AML-193 (cell line): ENCODE results near the gene MPP2.
"Not testable (repeated sequence)": the region's sequence is repeated elsewhere in the genome, so short reads cannot be mapped to it uniquely, and the experiment has no call there.

Source experiments
- DNase-seq, 2 experiments: peaks; one replicate each; lab custom pipeline; 2025; lab: John Stamatoyannopoulos, UW

MPP2 gene

DNA sequence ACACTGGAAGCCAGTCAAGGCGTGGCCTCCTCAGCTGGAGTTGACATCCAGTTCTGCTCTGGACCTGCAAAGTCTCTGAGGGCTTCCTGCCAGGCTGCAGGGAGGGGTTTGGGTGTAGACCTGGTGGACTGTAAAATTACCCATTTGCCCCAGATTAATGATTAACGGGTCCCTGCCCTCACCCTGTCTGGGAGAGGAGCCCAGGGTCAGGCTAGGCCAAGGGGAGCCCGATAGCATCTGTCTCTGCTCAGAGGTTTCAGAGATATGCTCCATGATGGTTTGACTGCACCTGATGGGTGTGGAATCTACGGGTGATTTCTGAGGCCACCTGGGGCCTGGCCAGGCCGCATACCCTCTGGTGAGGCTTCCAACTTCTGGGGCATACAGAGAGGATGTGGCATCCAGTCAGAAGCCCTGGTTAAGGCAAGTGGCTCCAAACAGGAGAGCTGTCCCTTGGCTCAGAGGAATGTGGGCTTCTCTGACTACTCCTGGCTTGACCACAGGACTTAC lies 23.8 kb upstream of the MPP2 start:
- no peak for DNase-seq

DNA sequence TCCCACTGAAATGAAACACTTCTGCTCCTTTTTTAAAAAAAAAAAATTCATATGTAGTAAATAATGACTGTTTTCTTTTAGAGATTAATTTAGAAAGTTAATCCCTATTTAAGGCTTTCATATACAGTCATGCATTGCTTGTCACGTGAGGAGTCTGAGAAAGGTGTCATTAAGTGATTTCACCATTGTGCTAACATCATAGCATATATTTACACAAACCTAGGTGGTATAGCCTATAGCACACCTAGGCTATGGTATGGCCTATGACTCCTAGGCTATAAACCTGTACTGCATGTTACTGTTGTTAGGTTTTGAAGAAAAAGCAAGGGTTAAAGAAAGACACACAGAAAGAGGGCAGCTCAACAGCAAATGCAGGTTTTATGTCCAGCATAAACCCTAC lies 21.3 kb upstream of the MPP2 start:
- DNase-seq: no peak

DNA sequence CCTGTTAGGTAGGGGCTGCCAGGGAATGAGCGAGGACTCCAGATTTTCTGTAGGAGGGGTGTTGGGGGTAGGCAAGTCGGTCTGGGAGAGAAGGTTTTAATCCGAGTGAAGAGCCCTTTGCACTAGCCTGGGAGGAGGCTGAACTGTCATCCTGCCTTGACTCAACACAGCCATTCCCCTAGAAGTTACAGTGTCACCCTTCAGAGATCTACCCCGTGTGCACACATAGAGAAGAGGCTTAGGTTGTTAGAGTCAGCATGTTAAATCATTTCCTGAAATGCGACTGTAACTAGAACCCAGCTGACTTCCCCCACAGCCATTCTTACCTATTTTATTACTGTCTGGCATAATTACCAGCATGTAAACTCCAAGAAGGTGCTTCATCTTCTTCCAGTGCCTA lies 20.6 kb upstream of the MPP2 start:
- DNase-seq: not testable (repeated sequence)

DNA sequence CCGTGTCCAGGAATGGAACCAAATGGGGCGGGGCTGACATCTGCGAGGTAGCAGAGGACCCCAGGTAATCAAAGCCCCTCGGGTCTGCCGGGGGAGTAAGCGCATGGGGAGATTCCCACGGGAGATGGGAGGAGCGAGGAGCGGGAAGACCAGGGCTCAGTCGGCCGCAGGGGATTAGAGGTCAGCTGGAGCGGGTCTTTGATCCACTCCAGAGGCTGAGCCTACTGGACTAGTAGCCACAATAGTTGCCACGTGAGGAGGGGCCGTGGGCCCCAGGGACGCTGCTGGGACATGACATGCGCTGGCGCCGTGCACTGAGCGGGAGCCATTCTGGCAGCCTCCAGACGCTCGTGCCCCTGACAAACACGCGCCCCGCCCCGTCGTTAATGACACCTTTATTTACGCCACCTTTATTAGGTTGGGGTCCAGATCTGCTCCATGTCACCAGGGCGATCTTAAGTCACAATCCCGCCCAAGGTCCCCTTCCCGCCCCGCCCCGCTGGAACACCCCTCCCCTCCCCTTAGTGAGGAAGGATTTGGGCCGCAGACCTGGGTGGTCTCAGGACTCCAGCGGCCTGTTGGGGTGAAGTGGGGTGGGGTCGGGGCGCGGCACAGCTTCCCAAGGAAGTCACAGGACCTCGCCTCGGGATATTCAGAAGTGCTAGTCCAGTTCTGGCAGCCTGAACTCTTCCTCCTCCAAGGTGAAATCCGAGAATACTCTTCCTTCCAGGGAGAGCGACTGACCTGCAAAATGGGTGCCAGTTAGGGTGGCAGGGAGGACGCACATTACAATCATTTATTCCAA lies 19.9 kb upstream of the MPP2 start:
- DNase-seq: no peak

DNA sequence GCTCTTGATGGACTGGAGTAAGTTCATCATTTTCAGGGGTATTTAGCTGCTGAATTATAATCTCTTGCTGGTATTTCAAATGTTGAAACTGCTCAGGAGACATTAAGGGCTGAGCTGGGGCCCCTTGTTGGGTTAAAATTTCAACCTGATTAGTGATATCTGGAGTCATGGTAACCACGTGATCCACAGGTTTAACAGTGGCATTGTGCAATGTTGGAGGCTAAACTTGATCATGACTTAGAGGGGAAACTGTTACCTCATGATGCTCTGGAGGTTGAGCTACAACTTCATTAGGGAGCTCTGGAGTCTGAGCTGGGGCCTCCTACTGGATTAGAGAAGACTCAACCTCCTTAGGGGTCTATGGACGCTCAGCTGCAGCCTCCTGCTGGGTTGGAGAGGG lies 17.2 kb upstream of the MPP2 start:
- DNase-seq: no peak

DNA sequence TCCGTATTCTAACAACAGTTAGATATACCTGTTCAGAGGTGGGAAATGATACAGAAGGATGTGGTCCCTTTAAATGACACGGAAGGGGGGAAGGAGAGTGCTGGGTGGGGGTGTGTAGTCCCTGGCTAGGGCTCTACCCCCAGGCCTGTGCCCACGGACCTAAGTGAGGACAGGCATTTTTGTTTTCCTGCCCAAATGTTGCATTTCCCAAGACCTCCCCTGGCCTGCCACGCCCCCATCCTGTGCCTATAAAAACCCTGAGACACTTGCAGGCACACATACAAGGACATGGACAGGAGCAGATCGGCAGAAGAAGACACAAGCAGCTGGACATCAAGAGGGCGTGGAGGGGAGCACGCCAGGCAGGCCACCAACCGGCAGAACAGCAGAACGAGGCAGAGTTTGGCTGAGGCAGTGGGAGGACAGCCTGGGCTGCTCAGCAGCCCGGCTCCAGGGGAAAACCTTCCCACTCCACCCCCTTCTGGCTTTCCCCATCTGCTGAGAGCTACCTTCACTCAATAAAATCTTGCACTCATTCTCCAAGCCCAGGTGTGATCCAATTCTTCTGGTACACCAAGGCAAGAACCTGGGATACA lies 13.3 kb upstream of the MPP2 start:
- DNase-seq: no peak

DNA sequence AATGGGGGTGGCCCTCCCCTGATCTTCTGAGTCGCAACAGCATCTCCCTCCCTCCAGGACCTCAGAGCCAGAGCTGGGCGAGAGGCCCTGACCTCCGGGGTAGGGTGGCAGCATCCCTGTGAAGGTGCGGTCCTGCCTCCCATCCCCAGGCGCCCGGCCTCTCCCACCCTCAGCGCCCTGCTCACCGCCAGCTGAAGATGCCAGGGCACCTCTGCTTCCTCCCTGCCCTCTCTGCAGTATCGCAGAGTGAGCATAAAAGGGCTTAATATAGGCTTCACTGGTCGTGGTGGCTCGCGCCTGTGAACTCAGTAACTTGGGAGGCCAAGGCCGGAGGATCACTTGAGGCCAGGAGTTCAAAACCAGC lies 10.7 kb upstream of the MPP2 start:
- DNase-seq: no peak

DNA sequence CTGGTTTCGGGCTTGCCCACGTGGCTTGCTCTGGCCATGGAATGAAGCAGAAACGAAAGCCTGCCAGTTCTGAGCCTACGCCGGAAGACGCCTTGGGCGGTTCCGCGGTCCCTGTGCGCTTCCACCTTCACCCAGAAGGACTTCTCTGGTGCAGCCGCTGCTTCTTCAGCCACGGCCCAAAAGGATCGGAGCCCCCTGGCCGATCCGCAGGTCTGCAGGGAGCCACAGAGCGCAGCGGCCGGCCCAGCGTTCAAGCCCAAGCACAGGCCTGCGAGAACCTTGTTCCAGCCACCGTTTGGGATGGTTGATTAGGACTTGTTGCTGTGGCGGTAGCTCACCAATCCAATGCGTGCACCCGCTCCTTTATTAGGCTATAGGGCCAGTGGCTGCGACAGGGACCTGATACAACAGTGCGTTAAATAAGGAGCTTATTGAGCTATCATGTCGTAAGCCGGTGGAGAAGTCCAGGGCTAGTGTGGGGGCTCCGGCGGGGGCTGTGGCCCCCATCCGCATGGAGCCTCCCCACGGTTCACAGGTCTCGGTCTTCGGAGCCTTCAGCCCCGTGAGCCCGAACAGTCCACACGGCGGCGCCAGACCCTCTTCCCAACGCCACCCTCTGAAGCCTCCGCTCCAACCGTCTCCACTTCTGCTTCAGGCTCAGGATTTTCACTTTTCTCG lies 10.2 kb upstream of the MPP2 start:
- peak; percentile 57 to 63 for DNase-seq

DNA sequence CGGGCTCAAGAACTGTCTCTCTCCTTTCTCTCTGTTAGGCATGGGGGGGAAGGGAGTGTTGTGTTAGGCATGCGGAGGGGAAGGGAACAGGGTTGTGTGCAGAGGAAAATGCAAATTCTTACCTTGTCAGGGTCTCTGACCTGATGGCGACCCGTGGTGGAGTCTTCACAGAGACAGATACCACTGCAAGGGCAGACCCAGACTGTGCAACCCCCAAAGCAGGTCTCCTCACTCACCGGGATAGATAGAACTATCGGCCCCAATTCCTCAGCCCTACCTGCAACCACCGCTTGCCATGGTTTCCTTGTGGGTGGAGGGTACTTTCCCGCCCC lies 9.6 kb upstream of the MPP2 start:
- no peak for DNase-seq

DNA sequence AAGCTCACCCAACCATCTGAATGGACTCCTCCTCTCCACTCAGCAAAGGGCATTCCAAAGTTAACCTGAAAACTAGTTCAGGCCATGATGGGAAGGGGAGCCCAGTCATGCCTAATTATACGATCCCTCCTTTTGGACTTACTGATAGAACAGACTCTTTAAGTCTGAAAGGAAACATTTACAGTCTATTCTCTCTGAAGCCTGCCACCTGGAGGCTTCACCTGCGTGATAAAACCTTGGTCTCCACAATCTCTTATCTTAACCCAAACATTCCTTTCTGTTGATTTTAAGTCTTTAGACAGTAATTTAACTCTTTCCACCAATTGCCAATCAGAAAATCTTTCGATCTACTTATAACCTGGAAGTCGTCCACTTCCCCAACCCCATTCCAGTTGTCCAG lies 9.0 kb upstream of the MPP2 start:
- DNase-seq: no peak

DNA sequence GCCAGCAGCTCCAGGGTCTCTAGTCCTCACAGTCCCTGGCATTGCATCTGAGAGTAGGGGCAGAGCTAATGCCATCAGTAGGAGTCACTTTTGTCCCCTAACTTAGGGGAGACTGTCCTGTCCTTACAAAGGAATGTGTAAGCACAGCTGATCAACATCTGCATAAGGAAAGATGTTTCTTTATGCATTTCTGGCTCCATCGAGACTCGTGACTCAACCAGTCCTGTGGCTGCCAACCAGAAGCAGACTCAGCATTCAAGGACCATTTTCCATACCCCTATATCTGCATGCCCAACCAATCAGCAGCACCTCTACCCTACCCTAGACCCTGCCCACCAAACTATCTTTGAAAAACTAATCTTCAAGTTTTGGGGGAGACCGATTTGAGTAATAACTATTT lies 8.2 kb upstream of the MPP2 start:
- no peak for DNase-seq

DNA sequence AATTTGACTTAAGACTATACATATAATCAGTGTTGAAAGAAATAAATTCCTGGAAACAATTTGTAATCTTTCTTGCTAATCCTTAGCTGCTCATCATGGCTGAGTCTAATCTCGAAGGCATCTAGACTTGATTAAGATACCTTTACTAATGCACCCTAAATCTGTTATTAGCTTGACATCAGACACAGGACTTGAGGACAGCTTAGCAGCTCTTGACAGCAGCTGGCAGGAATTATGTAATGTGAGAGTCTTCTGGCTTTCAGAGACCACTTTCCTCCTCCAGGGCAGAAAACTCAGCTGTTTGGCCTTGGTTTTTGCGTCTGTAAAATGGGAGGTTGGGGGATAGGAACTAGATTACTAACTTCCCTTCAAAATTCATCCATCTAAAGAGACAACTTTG lies 7.1 kb upstream of the MPP2 start:
- no peak for DNase-seq

DNA sequence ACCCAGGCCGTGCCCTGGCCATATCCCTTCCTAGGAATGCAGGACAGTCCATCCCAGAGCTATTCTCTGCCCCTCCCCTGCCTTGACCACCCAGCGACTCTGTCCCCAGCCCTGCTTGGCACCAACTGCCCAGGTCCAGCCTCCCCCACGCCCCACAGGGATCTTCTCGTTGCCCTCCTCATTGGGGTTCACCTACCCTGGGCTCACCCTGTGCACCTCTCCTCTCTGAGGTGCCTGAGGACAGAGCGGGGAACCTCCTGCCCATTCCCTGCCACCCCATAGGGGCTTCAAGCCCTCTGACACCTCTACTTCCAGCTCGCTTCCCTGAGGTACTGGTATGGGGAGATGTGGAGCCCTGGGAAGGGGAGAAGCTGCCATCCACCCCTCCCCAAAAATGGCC lies 6.2 kb upstream of the MPP2 start:
- no peak for DNase-seq

DNA sequence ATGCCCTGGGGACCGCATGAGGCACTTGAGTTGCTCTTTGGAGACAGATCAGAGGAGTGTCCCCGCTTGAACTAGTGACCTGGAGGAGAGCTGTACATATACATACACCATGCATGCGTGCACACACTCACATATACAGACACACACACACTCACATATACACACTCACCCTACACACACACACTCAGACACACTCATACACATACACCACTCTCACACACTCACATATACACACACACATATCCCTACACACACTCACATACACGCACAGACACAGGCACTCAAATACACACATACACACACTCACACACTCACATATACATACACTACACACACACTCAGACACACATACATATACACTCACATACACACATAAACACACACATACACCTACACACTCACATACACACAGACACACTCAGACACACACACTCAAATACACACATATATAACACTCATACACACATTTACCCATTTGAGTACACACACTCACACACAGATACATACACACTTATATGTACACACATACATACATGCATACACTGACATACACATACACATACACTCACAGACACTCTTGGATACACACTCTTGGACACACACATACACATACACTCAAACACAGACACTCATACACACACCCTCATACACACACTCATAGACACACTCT lies 5.4 kb upstream of the MPP2 start:
- DNase-seq: no peak

DNA sequence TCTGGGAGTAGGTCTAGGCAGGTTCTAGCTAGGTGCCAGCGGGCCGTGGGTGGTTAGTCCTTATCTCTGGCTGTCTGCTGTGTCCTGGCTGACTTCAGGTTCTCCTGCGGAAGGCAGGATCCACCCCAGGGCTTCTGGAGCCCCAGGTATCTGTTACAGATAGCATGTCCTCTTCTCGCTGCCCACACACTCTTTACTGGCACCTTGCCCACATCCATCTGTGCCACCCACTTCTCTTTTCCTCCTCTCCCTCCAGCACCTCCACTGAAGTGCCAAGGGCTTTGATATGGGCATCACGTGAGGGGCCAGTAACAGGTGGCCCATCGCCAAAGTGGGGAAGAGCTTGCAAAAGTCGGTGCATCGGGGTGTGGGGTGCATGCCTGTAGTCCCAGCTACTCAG lies 4.6 kb upstream of the MPP2 start:
- no peak for DNase-seq

DNA sequence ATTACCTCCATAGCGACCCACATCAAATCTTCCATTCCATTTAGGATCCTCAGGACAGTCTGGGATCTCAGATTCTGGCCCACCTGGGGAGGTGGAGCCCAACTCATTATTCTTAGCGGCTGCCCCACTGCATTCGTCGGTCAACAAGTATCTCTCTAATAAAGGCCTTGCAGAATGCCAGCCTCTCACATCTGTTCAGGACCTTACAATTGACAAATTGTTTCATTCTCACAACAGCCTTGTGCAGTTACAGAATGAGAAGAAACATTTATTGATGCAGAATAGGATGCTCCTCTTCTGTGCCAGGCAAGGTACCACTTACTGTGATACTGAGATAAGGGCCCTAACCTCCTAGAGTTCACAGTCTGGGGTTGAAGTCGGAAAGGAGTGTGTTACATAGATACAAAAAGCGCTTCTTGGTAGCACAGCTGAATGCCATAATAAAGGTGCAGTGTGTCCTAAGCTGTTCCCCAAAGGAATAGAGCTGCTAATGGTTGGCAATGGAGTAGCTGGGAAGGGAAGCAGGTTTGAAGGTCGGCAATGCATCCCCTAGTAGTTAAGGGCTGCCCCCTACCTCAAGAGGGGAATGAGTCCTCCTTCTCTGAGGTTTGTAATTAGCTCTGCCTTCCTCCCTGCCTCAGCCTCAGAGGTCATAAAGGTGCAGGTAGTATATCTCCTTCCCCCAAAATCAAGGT lies 2.3 kb upstream of the MPP2 start:
- DNase-seq: no peak

DNA sequence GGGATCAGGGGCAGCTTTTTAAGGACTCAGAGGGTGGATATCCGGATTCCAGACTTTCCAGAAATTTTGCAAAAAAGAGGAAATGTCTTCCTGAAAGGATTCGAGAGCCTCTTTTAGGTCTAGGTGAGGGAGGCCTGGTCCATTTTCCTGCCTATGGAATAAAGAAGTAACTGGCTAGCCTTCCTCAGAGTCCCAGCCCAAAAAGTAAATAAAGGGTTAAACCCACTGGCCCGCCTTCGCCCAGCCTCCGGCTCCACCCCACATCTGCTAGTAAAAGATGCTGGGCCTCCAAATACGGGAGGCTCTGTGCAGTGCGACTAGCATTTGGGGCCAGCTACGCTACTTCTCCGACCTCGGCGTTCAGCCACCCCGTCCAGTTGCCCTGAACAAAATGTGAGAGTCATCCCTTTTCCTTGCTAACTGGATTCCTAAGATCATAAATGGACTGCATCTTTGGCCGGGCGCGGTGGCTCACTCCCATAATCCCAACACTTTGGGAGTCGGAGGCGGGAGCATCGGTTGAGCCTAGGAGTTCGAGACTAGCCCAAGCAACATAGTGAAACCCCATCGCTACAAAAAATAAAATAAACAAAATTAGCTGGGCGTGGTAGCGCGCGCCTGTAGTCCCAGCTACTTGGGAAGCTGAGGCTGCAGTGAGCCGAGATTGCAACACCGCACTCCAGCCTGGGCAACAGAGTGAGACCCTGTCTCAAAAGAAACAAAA lies 824 bp upstream of the MPP2 start:
- DNase-seq: peak; percentile 70 to 74

DNA sequence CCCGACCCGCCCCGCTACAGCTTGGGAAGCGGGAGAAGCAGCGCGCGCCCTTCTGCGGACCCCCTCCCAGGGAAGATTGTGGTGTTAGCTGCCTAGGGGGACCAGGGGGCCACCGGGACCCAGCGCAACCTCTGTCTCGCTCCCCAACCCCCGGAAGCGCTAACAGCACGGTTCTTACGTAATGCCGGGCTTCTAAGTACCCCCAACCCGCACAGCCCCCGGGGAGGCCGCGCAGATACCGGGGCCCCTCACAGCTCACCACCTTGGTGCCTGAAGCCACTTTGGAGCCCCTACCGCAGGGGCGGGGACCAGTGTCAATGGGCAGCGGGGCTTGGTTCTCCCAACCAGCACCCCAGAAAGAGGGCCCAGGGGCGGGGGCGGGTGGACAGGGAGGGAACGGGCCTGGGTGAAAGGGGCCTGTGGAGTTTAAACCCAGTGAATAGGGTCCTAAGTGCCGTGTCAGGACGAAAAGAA lies 348 bp downstream of the MPP2 start:
- DNase-seq: no peak

DNA sequence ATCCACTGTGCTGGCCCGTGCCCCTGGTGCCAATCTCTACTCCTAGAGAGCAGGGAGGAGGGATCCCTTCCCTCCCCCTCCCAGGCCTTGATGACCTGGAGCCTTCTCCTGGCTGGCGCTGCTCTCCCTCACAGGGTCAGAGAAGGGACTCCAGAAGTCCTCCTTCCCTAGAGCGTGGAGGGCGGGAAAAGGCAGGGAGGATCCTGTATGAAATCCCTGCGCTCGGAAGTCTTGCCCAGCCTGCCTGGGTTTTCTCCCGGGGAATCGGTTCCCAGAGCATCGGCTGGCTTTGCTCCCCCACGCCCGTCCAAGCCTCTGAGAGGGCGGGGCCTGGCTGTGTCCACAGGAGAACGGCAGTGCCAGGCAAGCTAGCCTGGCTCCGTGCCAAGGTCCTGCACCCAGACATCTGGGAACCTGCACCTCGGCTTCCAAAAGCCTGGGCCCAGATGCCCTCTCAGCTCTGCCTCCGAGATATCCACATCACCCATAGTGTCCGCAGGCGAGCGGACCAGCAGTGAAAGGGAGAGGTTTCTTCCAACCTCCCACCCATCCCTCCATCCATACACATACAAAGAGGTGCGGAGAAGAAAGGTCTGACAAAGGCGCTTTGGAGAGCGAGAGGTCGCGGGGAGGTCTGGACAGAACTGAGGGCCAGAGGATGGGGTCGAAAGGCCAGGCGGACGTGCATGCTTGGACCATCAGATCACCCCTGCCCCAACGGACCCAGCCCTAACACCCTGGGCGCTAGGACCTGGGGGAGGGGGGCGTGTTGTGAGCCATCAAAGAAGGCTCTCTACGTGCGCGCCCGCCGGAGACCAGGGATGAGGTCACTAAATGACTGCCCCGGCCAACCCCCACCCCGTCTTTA lies 1.1 kb downstream of the MPP2 start:
- no peak for DNase-seq

DNA sequence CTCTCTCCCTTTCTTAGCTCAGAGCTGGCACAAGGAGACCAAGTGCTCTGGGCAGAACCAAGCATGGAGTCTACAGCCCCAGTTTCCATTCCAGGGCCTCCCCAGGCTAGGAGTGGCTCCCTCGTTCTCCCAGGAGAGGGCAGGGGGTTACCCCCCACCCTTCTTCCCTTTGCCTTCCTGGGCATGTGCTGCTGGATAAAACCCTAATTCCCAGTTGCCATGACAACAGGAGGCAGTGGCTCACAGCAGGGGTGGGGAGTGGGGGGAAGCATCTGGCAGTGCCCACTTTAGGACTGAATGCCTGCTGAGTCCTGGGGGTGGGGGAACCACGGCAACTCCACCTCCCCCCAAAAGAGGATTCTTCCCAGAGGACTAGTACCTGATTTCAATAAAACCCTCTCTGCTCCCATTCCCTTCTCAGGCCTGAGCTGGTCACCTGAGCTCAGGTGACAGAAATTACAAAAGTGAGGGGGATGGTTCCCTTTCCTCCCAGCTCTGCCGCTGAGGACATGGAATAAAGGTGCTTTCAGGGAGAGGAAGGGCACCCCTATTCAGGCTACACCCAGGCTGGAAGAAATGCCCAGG lies 1.8 kb downstream of the MPP2 start:
- no peak for DNase-seq
